ENCODE measurements around the gene DELE1. TPM values are rescaled to one million over a fixed set of nuclear protein-coding genes. Genes with fewer than 3 reads are reported as not detected.
"Not testable (repeated sequence)": the region's sequence is repeated elsewhere in the genome, so short reads cannot be mapped to it uniquely, and the experiment has no call there.

Gene DELE1
- total and polyA plus RNA-seq, 4 donors = 46.3 to 141 (median 69.2) TPM

DNA sequence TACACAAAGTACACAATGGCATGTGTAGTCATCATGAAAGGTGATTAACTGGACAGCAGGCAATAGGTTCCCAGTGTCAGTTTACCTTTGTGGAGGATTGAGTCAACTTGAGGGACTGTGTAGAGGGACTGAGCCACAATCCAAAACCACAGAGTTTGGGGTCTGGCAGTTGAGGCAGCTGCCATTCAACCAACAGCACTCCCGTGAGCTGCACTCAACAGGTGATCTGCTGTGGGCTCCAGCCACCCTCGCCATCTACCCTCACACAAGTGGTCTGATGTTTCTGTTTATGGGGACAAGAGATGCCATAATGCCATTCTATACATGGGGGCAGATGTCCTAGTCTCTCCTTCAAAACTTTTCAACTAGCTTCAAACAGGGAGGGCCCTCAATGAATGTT is 2.9 kb upstream of the DELE1 start:
- Histone ChIP-seq H3K9ac (ENCODE audit: insufficient read depth in 1 of 2, low read length in 2 of 2) (no peak overlapping the region), H3K9me3 (ENCODE audit: control insufficient read depth in 4 of 4, insufficient read depth in 3 of 4, low read length in 3 of 4) (no peaks in the 10 kb centered on the region), H3K27me3 (ENCODE audit: control insufficient read depth in 3 of 3, insufficient read depth in 3 of 3, low read length in 2 of 3) (peaks cover 0 to 11% (median 0%) of the 10 kb centered on the region in 3 donors), H3K27ac (ENCODE audit: low read depth in 1 of 2, low read length in 1 of 2) (no peak overlapping the region), H3K4me1 (ENCODE audit: control insufficient read depth in 5 of 5, insufficient read depth in 5 of 5, low read length in 5 of 5) (peaks cover 5 to 12% (median 5%) of the 10 kb centered on the region in 5 donors), H3K4me3 (no peak overlapping the region), H3K36me3 (ENCODE audit: control insufficient read depth in 4 of 4, insufficient read depth in 4 of 4, low read length in 4 of 4) (peaks cover 2 to 5% (median 4%) of the 10 kb centered on the region in 4 donors)
- 88 to 91% methylated on average over 2 of the region's 2 CpGs for WGBS, 2 donors
- DNase-seq = no peak
- TF ChIP-seq, protein P1, sequence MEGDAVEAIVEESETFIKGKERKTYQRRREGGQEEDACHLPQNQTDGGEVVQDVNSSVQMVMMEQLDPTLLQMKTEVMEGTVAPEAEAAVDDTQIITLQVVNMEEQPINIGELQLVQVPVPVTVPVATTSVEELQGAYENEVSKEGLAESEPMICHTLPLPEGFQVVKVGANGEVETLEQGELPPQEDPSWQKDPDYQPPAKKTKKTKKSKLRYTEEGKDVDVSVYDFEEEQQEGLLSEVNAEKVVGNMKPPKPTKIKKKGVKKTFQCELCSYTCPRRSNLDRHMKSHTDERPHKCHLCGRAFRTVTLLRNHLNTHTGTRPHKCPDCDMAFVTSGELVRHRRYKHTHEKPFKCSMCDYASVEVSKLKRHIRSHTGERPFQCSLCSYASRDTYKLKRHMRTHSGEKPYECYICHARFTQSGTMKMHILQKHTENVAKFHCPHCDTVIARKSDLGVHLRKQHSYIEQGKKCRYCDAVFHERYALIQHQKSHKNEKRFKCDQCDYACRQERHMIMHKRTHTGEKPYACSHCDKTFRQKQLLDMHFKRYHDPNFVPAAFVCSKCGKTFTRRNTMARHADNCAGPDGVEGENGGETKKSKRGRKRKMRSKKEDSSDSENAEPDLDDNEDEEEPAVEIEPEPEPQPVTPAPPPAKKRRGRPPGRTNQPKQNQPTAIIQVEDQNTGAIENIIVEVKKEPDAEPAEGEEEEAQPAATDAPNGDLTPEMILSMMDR (IDR thresholded peaks at IDR 0.05; ENCODE audit: control extremely low read depth, extremely low read depth) = no peak
- no peak for ATAC-seq (ENCODE audit: insufficient read depth, low FRiP score)

DNA sequence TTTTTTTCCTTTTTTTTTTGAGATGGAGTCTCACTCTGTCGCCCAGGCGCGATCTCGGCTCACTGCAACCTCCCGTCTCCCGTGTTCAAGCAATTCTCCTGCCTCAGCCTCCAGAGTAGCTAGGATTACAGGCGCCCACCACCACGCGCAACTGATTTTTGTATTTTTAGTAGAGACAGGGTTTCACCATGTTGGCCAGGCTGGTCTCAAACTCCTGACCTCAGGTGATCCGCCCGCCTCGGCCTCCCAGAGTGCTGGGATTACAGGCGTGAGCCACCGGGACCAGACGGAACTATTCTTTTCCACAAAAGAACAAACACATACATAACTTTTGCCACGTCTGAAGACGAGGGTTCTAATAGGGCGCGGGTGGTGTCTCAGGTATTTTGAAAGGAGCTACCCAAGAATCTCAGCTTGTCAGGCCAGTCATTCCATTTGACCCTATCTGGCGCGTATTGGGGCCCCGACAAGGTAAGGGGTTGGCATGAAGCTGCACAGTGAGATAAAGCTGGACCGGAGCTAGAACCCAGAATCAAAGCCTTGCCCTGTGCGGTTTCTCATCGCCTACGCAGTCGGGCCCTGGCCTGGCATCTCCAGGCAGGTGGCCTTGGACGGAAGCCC is 734 bp upstream of the DELE1 start:
- H3K9me3 ChIP-seq (ENCODE audit: control insufficient read depth in 4 of 4, insufficient read depth in 3 of 4, low read length in 3 of 4); ATAC-seq (ENCODE audit: insufficient read depth, low FRiP score); H3K27me3 ChIP-seq (ENCODE audit: control insufficient read depth in 3 of 3, insufficient read depth in 3 of 3, low read length in 2 of 3); DNase-seq: not testable (repeated sequence)
- peaks cover 5 to 12% (median 7%) of the 10 kb centered on the region in 5 donors for H3K4me1 ChIP-seq (ENCODE audit: control insufficient read depth in 5 of 5, insufficient read depth in 5 of 5, low read length in 5 of 5)
- peak overlapping the region; percentile 91 to 98 for H3K27ac ChIP-seq (ENCODE audit: low read depth in 1 of 2, low read length in 1 of 2)
- peaks cover 14 to 23% (median 18%) of the 10 kb centered on the region in 4 donors for H3K36me3 ChIP-seq (ENCODE audit: control insufficient read depth in 4 of 4, insufficient read depth in 4 of 4, low read length in 4 of 4)
- peak overlapping the region; percentile 90 to 93 for H3K9ac ChIP-seq (ENCODE audit: insufficient read depth in 1 of 2, low read length in 2 of 2)
- peak overlapping the region; percentile 55 for H3K4me3 ChIP-seq
- 57 to 60% methylated on average over 28 of the region's 28 CpGs for WGBS, 2 donors

DNA sequence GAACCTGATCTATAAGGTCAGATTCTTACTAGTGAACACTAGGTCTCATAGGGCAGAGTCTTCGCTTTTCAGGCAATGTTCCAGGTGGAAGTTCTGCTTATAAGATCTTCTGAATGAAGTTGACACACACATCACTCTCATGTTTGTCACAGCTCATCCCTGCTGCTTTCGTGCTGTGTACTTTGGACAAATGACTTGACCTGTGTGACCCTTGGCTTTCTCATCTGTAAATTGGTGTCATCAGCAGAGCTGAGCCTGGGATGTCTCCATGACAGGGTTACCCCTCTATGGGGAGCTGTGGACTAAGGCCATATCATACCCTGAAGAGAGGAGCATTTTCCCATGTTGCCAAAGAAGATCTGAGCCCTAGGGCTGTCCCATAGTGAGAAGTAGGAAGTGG is 2.8 kb downstream of the DELE1 start:
- Histone ChIP-seq H3K27me3 (ENCODE audit: control insufficient read depth in 3 of 3, insufficient read depth in 3 of 3, low read length in 2 of 3) (no peaks in the 10 kb centered on the region), H3K4me1 (ENCODE audit: control insufficient read depth in 5 of 5, insufficient read depth in 5 of 5, low read length in 5 of 5) (peaks cover 5 to 12% (median 7%) of the 10 kb centered on the region in 5 donors), H3K4me3 (no peak overlapping the region), H3K9ac (ENCODE audit: insufficient read depth in 1 of 2, low read length in 2 of 2) (no peak overlapping the region), H3K9me3 (ENCODE audit: control insufficient read depth in 4 of 4, insufficient read depth in 3 of 4, low read length in 3 of 4) (no peaks in the 10 kb centered on the region), H3K27ac (ENCODE audit: low read depth in 1 of 2, low read length in 1 of 2) (no peak overlapping the region), H3K36me3 (ENCODE audit: control insufficient read depth in 4 of 4, insufficient read depth in 4 of 4, low read length in 4 of 4) (peaks cover 34 to 50% (median 44%) of the 10 kb centered on the region in 4 donors)
- WGBS, 2 donors = 83% methylated on average over 2 of the region's 2 CpGs
- TF ChIP-seq, protein P1 (IDR thresholded peaks at IDR 0.05; ENCODE audit: control extremely low read depth, extremely low read depth) = no peak
- no peak for ATAC-seq (ENCODE audit: insufficient read depth, low FRiP score)
- DNase-seq = no peak

DNA sequence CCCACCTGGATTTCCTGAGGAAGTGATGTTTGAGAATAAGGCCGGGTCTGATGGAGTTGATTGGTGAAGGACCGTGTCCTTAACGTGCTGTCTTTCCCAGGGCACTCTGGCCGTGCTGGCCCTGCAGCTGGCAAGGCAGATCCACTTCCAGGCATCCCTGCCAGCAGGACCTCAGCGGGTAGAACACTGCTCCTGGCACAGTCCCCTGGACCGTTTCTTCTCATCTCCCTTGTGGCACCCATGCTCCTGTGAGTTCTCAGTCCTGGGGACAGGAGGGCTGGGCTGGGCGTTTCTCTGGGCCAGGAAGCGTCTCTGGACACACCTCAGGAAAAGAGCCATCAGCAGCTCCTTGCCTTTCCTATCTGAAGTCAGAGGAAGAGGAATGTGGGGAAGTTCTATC is 4.4 kb downstream of the DELE1 start:
- TF ChIP-seq, protein P1 (IDR thresholded peaks at IDR 0.05; ENCODE audit: control extremely low read depth, extremely low read depth) = no peak
- no peak overlapping the region for H3K4me3 ChIP-seq
- WGBS, 2 donors = 52 to 64% methylated on average over 8 of the region's 8 CpGs
- ATAC-seq (ENCODE audit: insufficient read depth, low FRiP score) (no peak), DNase-seq (no peak)
- H3K36me3 ChIP-seq (ENCODE audit: control insufficient read depth in 4 of 4, insufficient read depth in 4 of 4, low read length in 4 of 4) = peaks cover 40 to 55% (median 46%) of the 10 kb centered on the region in 4 donors
- H3K9ac ChIP-seq (ENCODE audit: insufficient read depth in 1 of 2, low read length in 2 of 2) = no peak overlapping the region
- peak overlapping the region in 1 of 2 donors; percentile 65 for H3K27ac ChIP-seq (ENCODE audit: low read depth in 1 of 2, low read length in 1 of 2)
- H3K9me3 ChIP-seq (ENCODE audit: control insufficient read depth in 4 of 4, insufficient read depth in 3 of 4, low read length in 3 of 4) = no peaks in the 10 kb centered on the region
- H3K4me1 ChIP-seq (ENCODE audit: control insufficient read depth in 5 of 5, insufficient read depth in 5 of 5, low read length in 5 of 5) = peaks cover 1 to 8% (median 7%) of the 10 kb centered on the region in 5 donors
- no peaks in the 10 kb centered on the region for H3K27me3 ChIP-seq (ENCODE audit: control insufficient read depth in 3 of 3, insufficient read depth in 3 of 3, low read length in 2 of 3)
